Panc1 (cell line): ENCODE results near the gene DNAJC13. TPM values are rescaled to one million over a fixed set of nuclear protein-coding genes. Genes with fewer than 3 reads are reported as not detected.

Source experiments
- ATAC-seq: fragments of 200-7000 bp; cut with Tn5 transposase; 2 replicates; pipeline ENCODE4 v1.9.1; 2020; ENCODE audit warnings: mild to moderate bottlenecking, moderate library complexity
- BruUV-seq: library from RNA; stranded (reverse); fragments of 400-500 nt; replicated peaks from 2 replicates; lab custom pipeline; 2021; lab: Mats Ljungman, UMichigan
- CTCF ChIA-PET: fragments of 300-600 bp; sonication (Branson Sonifier 250); formaldehyde crosslinking; loops from one replicate; lab custom pipeline; 2022; ENCODE audit warnings: antibody characterized with exemption; lab: Charles Lee
- POLR2A ChIA-PET: fragments of 300-600 bp; sonication (Branson Sonifier 250); formaldehyde crosslinking; loops from one replicate; lab custom pipeline; 2022; ENCODE audit warnings: antibody characterized with exemption; lab: Charles Lee
- DNase-seq: peaks from one replicate; pipeline ENCODE4 v3.0.0-alpha.2; 2010; ENCODE audit warnings: low read depth, low spot score
- H3K27ac ChIP-seq: 2 replicates; pipeline ENCODE4 v1.5.1; 2011; ENCODE audit warnings: mild to moderate bottlenecking, low read length, inconsistent platforms
- H3K27me3 ChIP-seq: fragments of 200-500 bp; sonication (Bioruptor generic); 2 replicates; pipeline ENCODE4 v1.6.0; 2014; ENCODE audit warnings: low read length, inconsistent platforms; ENCODE audit not compliant: control insufficient read depth, insufficient read depth
- H3K36me3 ChIP-seq: fragments of 200-500 bp; sonication (Bioruptor generic); 2 replicates; pipeline ENCODE4 v1.5.1; 2014; ENCODE audit warnings: inconsistent platforms, mild to moderate bottlenecking, low read length, moderate library complexity; ENCODE audit not compliant: control insufficient read depth, insufficient read depth
- H3K4me1 ChIP-seq: 2 replicates; pipeline ENCODE4 v1.5.1; 2011; ENCODE audit warnings: inconsistent platforms, mild to moderate bottlenecking, low read length, moderate library complexity; ENCODE audit not compliant: control insufficient read depth, insufficient read depth
- H3K4me3 ChIP-seq, 2 experiments: 2 replicates each; pipeline ENCODE4 v1.5.1; 2011 to 2012; ENCODE audit warnings: low read depth in 2 of 2, low read length in 2 of 2, mild to moderate bottlenecking in 2 of 2, inconsistent platforms in 1 of 2, moderate library complexity in 1 of 2
- H3K9me3 ChIP-seq: fragments of 200-500 bp; sonication (Bioruptor generic); 2 replicates; pipeline ENCODE4 v1.5.1; 2014; ENCODE audit warnings: low read depth, mild to moderate bottlenecking, inconsistent platforms, low read length, moderate library complexity; ENCODE audit not compliant: control insufficient read depth, insufficient read depth
- POLR2AphosphoS5 ChIP-seq: IDR thresholded peaks from 2 replicates; pipeline ENCODE4 v1.6.1; 2012; ENCODE audit warnings: mild to moderate bottlenecking, low read depth, low read length, moderate library complexity
- SIN3A ChIP-seq: IDR thresholded peaks from 2 replicates; pipeline ENCODE4 v1.6.1; 2012; ENCODE audit warnings: low read depth, mild to moderate bottlenecking, low read length, moderate library complexity, borderline replicate concordance; ENCODE audit not compliant: insufficient read depth
- TCF7L2 ChIP-seq: IDR thresholded peaks from 2 replicates; pipeline ENCODE4 v1.6.1; 2011; ENCODE audit warnings: mild to moderate bottlenecking, low read depth, low read length, inconsistent platforms
- in situ Hi-C: cut with HindIII; loops from 2 replicates; pipeline ENCODE4 v1.10.0; 2016; ENCODE audit warnings: low sequenced_read_pairs, low pct_unique_long_range_greater_than_20kb
- intact Hi-C: fragments of 100-400 bp; cut with micrococcal nuclease; formaldehyde crosslinking; loops from one replicate; pipeline ENCODE4 v1.10.0; 2022; ENCODE audit not compliant: unreplicated experiment
- total RNA-seq: library from RNA; stranded (reverse); gene quantifications from one replicate; pipeline ENCODE4 v1.2.1, GENCODE V29; 2021; ENCODE audit not compliant: unreplicated experiment
- TF ChIP-seq, protein P1 (sequence below): fragments of 450-650 bp; IDR thresholded peaks from 2 replicates; pipeline ENCODE4 v1.5.1; 2017; ENCODE audit warnings: mild to moderate bottlenecking
- TF ChIP-seq, protein P2 (sequence below), 2 experiments: IDR thresholded peaks; 2 replicates each; pipeline ENCODE4 v1.6.1; 2011 to 2012; ENCODE audit warnings: low read depth in 2 of 2, control low read depth in 1 of 2, low read length in 1 of 2, mild to moderate bottlenecking in 1 of 2, moderate library complexity in 1 of 2; ENCODE audit not compliant: insufficient read depth in 1 of 2

DNAJC13 gene
- total RNA-seq, 1 experiment from 2014 or later: 54.2 TPM

DNA sequence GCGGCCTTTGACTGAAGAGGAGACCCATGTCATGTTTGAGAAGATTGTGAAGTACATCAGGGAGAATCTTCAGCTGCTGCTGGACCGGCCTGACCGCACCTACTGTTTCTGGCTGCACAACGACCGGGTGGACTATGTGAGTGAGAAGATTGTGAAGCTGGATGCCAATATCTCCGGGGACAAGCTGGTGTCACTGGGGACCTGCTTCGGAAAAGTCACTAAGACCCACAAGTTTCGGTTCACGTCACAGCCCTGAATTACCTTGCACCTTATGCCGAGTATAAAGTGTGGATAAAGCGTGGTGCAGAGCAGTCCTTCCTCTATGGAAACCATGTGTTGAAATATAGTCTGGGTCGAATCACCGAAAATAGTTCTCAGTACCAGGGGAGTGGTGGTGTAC, 16.0 kb upstream of the DNAJC13 start:
- in situ Hi-C loops: no loop called here
- Histone ChIP-seq H3K9me3 (no peaks in the 10 kb centered on the region), H3K4me3 (no peak overlapping the region), H3K36me3 (no peaks in the 10 kb centered on the region), H3K27me3 (peaks cover 36% of the 10 kb centered on the region), H3K4me1 (no peaks in the 10 kb centered on the region), H3K27ac (no peak overlapping the region)
- no peak for ATAC-seq
- TF ChIP-seq, protein P1, sequence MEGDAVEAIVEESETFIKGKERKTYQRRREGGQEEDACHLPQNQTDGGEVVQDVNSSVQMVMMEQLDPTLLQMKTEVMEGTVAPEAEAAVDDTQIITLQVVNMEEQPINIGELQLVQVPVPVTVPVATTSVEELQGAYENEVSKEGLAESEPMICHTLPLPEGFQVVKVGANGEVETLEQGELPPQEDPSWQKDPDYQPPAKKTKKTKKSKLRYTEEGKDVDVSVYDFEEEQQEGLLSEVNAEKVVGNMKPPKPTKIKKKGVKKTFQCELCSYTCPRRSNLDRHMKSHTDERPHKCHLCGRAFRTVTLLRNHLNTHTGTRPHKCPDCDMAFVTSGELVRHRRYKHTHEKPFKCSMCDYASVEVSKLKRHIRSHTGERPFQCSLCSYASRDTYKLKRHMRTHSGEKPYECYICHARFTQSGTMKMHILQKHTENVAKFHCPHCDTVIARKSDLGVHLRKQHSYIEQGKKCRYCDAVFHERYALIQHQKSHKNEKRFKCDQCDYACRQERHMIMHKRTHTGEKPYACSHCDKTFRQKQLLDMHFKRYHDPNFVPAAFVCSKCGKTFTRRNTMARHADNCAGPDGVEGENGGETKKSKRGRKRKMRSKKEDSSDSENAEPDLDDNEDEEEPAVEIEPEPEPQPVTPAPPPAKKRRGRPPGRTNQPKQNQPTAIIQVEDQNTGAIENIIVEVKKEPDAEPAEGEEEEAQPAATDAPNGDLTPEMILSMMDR: no peak
- TF ChIP-seq POLR2AphosphoS5: no peak
- no peak for TF ChIP-seq SIN3A
- TF ChIP-seq, protein P2, sequence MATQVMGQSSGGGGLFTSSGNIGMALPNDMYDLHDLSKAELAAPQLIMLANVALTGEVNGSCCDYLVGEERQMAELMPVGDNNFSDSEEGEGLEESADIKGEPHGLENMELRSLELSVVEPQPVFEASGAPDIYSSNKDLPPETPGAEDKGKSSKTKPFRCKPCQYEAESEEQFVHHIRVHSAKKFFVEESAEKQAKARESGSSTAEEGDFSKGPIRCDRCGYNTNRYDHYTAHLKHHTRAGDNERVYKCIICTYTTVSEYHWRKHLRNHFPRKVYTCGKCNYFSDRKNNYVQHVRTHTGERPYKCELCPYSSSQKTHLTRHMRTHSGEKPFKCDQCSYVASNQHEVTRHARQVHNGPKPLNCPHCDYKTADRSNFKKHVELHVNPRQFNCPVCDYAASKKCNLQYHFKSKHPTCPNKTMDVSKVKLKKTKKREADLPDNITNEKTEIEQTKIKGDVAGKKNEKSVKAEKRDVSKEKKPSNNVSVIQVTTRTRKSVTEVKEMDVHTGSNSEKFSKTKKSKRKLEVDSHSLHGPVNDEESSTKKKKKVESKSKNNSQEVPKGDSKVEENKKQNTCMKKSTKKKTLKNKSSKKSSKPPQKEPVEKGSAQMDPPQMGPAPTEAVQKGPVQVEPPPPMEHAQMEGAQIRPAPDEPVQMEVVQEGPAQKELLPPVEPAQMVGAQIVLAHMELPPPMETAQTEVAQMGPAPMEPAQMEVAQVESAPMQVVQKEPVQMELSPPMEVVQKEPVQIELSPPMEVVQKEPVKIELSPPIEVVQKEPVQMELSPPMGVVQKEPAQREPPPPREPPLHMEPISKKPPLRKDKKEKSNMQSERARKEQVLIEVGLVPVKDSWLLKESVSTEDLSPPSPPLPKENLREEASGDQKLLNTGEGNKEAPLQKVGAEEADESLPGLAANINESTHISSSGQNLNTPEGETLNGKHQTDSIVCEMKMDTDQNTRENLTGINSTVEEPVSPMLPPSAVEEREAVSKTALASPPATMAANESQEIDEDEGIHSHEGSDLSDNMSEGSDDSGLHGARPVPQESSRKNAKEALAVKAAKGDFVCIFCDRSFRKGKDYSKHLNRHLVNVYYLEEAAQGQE (IDR thresholded peaks at IDR 0.05; ENCODE audit: insufficient read depth in 1 of 2, low read depth in 2 of 2, low read length in 1 of 2): no peak
- no peak for TF ChIP-seq TCF7L2
- no peak for DNase-seq
- ChIA-PET POLR2A (no interaction called here), CTCF (no interaction called here)
- BruUV-seq: no TSS peak
- intact Hi-C loops: no loop called here

DNA sequence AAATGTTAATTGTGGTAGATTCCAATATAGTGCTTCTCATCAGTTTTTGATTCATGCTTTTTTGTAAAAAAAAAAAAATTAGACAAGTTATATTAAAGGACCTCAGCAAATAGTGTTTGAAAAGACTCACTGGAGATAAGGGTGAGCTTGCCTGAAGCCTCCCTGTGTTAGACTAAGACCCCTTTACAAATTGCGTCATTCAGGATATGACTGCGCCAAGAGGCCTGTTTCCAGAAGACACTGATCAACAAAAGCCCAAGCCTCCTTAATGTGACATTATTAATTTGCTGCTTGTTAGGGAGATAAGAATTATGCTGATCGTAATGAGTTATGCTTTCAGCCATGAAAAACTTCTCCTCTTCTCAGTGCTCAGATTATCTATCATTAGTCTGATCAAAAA, 13.0 kb upstream of the DNAJC13 start:
- TF ChIP-seq, protein P2 (IDR thresholded peaks at IDR 0.05; ENCODE audit: insufficient read depth in 1 of 2, low read depth in 2 of 2, low read length in 1 of 2): no peak
- no peak for TF ChIP-seq TCF7L2
- TF ChIP-seq, protein P1: no peak
- no peak for TF ChIP-seq SIN3A
- no peak for TF ChIP-seq POLR2AphosphoS5
- Histone ChIP-seq H3K4me3 (no peak overlapping the region), H3K27me3 (peaks cover 37% of the 10 kb centered on the region), H3K4me1 (no peaks in the 10 kb centered on the region), H3K9me3 (no peaks in the 10 kb centered on the region), H3K27ac (no peak overlapping the region), H3K36me3 (no peaks in the 10 kb centered on the region)
- intact Hi-C loops: no loop called here
- no peak for ATAC-seq
- no peak for DNase-seq
- BruUV-seq: no TSS peak
- POLR2A ChIA-PET: no interaction called here
- CTCF ChIA-PET: no interaction called here
- in situ Hi-C loops: no loop called here
